DND-41 (cell line): ENCODE data around the gene SVIL.
"Not testable (repeated sequence)": the region's sequence is repeated elsewhere in the genome, so short reads cannot be mapped to it uniquely, and the experiment has no call there.

Source experiments
- ATAC-seq: fragments of 200-7000 bp; cut with Tn5 transposase; 3 replicates; pipeline ENCODE4 v1.9.1; 2021; ENCODE audit warnings: low read depth; ENCODE audit not compliant: insufficient read depth
- DNase-seq: peaks from one replicate; pipeline ENCODE4 v3.0.0-alpha.2; 2020
- H2AFZ ChIP-seq: 2 replicates; pipeline ENCODE4 v1.6.0; 2012; ENCODE audit warnings: low read depth, low read length
- H3K27ac ChIP-seq: 2 replicates; pipeline ENCODE4 v1.5.1; 2012; ENCODE audit warnings: low read length, inconsistent platforms
- H3K27me3 ChIP-seq: fragments of 200-600 bp; sonication (generic); 2 replicates; pipeline ENCODE4 v1.6.0; 2012; ENCODE audit warnings: low read length, mild to moderate bottlenecking, inconsistent platforms; ENCODE audit not compliant: insufficient read depth, poor library complexity
- H3K36me3 ChIP-seq: 2 replicates; pipeline ENCODE4 v1.5.1; 2012; ENCODE audit warnings: low read length, inconsistent platforms; ENCODE audit not compliant: insufficient read depth
- H3K4me1 ChIP-seq: 2 replicates; pipeline ENCODE4 v1.5.1; 2012; ENCODE audit warnings: mild to moderate bottlenecking, low read length; ENCODE audit not compliant: insufficient read depth
- H3K4me2 ChIP-seq: 2 replicates; pipeline ENCODE4 v1.6.0; 2012; ENCODE audit warnings: mild to moderate bottlenecking, moderate library complexity, low read length, inconsistent platforms; ENCODE audit not compliant: insufficient read depth
- H3K4me3 ChIP-seq, 2 experiments: fragments of 200-600 bp in 1 of 2; shearing (Covaris generic) in 1 of 2; 2 replicates each; pipeline ENCODE4 v1.5.1; 2012 to 2016; ENCODE audit warnings: inconsistent platforms in 2 of 2, low read length in 2 of 2, mild to moderate bottlenecking in 2 of 2, low read depth in 1 of 2, moderate library complexity in 1 of 2
- H3K79me2 ChIP-seq: 2 replicates; pipeline ENCODE4 v1.6.0; 2012; ENCODE audit warnings: low read length, inconsistent platforms; ENCODE audit not compliant: insufficient read depth
- H3K9ac ChIP-seq: 2 replicates; pipeline ENCODE4 v1.6.0; 2012; ENCODE audit warnings: low read depth, mild to moderate bottlenecking, inconsistent platforms, low read length, moderate library complexity
- H3K9me3 ChIP-seq: 2 replicates; pipeline ENCODE4 v1.5.1; 2012; ENCODE audit warnings: low read length, moderate library complexity, mild to moderate bottlenecking, inconsistent platforms; ENCODE audit not compliant: insufficient read depth, severe bottlenecking
- H4K20me1 ChIP-seq: 2 replicates; pipeline ENCODE4 v1.6.0; 2012; ENCODE audit warnings: low read length; ENCODE audit not compliant: insufficient read depth
- CTCF ChIP-seq: IDR thresholded peaks from 2 replicates; pipeline ENCODE4 v1.5.1; 2012; ENCODE audit warnings: borderline replicate concordance, low read length, moderate library complexity, mild to moderate bottlenecking; ENCODE audit not compliant: poor library complexity, severe bottlenecking; ENCODE audit errors: extremely low read depth
- EZH2 ChIP-seq: IDR thresholded peaks from 3 replicates; pipeline ENCODE4 v1.6.1; 2012; ENCODE audit warnings: borderline replicate concordance, low read depth, mild to moderate bottlenecking, moderate library complexity, low read length, inconsistent platforms; ENCODE audit not compliant: severe bottlenecking

SVIL gene

GRCh38 chr10:29569795-29570194 lies 65.0 kb downstream of the SVIL start:
- Histone ChIP-seq H3K36me3 (no peaks in the 10 kb centered on the region), H4K20me1 (no peaks in the 10 kb centered on the region), H3K4me2 (no peak overlapping the region), H3K79me2 (no peaks in the 10 kb centered on the region), H3K4me3 (no peak overlapping the region), H3K9me3 (no peaks in the 10 kb centered on the region), H3K4me1 (no peaks in the 10 kb centered on the region), H3K9ac (no peak overlapping the region), H3K27ac (no peak overlapping the region), H2AFZ (no peak overlapping the region), H3K27me3 (no peaks in the 10 kb centered on the region)
- TF ChIP-seq CTCF (no peak), EZH2 (no peak)
- no peak for ATAC-seq
- no peak for DNase-seq

GRCh38 chr10:29567003-29567402 lies 67.8 kb downstream of the SVIL start:
- ATAC-seq (no peak), DNase-seq (no peak)
- no peak for TF ChIP-seq EZH2
- no peak for TF ChIP-seq CTCF
- no peak overlapping the region for H2AFZ ChIP-seq
- H3K27me3 ChIP-seq, result no peaks in the 10 kb centered on the region
- H3K9me3 ChIP-seq, result no peaks in the 10 kb centered on the region
- H3K27ac ChIP-seq, result no peak overlapping the region
- H3K4me2 ChIP-seq, result no peak overlapping the region
- H3K4me1 ChIP-seq, result no peaks in the 10 kb centered on the region
- no peak overlapping the region for H3K9ac ChIP-seq
- H3K36me3 ChIP-seq, result no peaks in the 10 kb centered on the region
- no peaks in the 10 kb centered on the region for H3K79me2 ChIP-seq
- H4K20me1 ChIP-seq, result no peaks in the 10 kb centered on the region
- H3K4me3 ChIP-seq, result no peak overlapping the region

- not testable (repeated sequence) for H3K4me3 ChIP-seq, H3K27me3 ChIP-seq, H3K79me2 ChIP-seq, H3K4me1 ChIP-seq, H2AFZ ChIP-seq, H4K20me1 ChIP-seq, H3K9ac ChIP-seq, DNase-seq, H3K4me2 ChIP-seq, H3K36me3 ChIP-seq, H3K27ac ChIP-seq, H3K9me3 ChIP-seq, ATAC-seq
Observed at GRCh38 chr10:29566209-29566608, 68.6 kb downstream of the SVIL start.

- no peak for ATAC-seq
- H3K79me2 ChIP-seq, result no peaks in the 10 kb centered on the region
- no peaks in the 10 kb centered on the region for H3K36me3 ChIP-seq
- no peak overlapping the region for H3K9ac ChIP-seq
- H3K4me1 ChIP-seq, result no peaks in the 10 kb centered on the region
- H3K27ac ChIP-seq, result no peak overlapping the region
- TF ChIP-seq CTCF (no peak), EZH2 (no peak)
- H2AFZ ChIP-seq, result no peak overlapping the region
- H3K9me3 ChIP-seq, result no peaks in the 10 kb centered on the region
- no peak for DNase-seq
- H3K27me3 ChIP-seq, result no peaks in the 10 kb centered on the region
- no peaks in the 10 kb centered on the region for H4K20me1 ChIP-seq
- H3K4me2 ChIP-seq, result no peak overlapping the region
- H3K4me3 ChIP-seq, result no peak overlapping the region
Observed at GRCh38 chr10:29563420-29564035, 71.2 kb downstream of the SVIL start.

- not testable (repeated sequence) for H2AFZ ChIP-seq, H4K20me1 ChIP-seq, H3K79me2 ChIP-seq, ATAC-seq, H3K9me3 ChIP-seq, H3K27me3 ChIP-seq, H3K9ac ChIP-seq, H3K27ac ChIP-seq, H3K4me2 ChIP-seq, H3K36me3 ChIP-seq, DNase-seq, H3K4me1 ChIP-seq, H3K4me3 ChIP-seq
Observed at GRCh38 chr10:29563006-29563405, 71.8 kb downstream of the SVIL start.
